Ascending aorta (tissue), 2 donors: ENCODE measurements around the gene MSRB3. TPM values are rescaled to one million over a fixed set of nuclear protein-coding genes. Genes with fewer than 3 reads are reported as not detected.

ENCODE experiments used
- DNase-seq, 2 donors: peaks; one replicate each; pipeline ENCODE4 v3.0.0-alpha.2; 2019; ENCODE audit warnings: low spot score in 2 of 2
- H3K27ac ChIP-seq, 2 donors: fragments of 200-600 bp; sonication (generic); one replicate each; pipeline ENCODE4 v1.5.1; 2016 to 2017; ENCODE audit warnings: mild to moderate bottlenecking in 1 of 2
- H3K27me3 ChIP-seq: fragments of 200-600 bp; sonication (generic); one replicate; pipeline ENCODE4 v1.5.1; 2017
- H3K36me3 ChIP-seq, 2 donors: fragments of 200-600 bp; sonication (generic); one replicate each; pipeline ENCODE4 v1.5.1; 2016
- H3K4me1 ChIP-seq, 2 donors: fragments of 200-600 bp; sonication (generic); one replicate each; pipeline ENCODE4 v1.5.1; 2016 to 2017; ENCODE audit warnings: mild to moderate bottlenecking in 1 of 2
- H3K4me3 ChIP-seq, 2 donors: fragments of 200-600 bp; sonication (generic); one replicate each; pipeline ENCODE4 v1.5.1; 2016 to 2017; ENCODE audit warnings: mild to moderate bottlenecking in 1 of 2
- H3K9me3 ChIP-seq, 2 donors: fragments of 200-600 bp; sonication (generic); one replicate each; pipeline ENCODE4 v1.5.1; 2016
- intact Hi-C: fragments of 100-400 bp; cut with DNase I; formaldehyde crosslinking; loops from one replicate; pipeline ENCODE4 v1.15.1; 2023
- total RNA-seq: library from RNA; depleted of rRNA; stranded (reverse); fragments of >200 nt; gene quantifications from one replicate; pipeline ENCODE4 v1.1.0, GENCODE V29; 2016
- TF ChIP-seq, protein P1 (sequence below), 3 experiments: fragments of 200-600 bp in 2 of 3; fragments of 450-650 bp in 1 of 3; sonication (generic) in 2 of 3; IDR thresholded peaks; one replicate each; pipeline ENCODE4 v1.5.1; 2016 to 2019; ENCODE audit warnings: antibody characterized with exemption in 3 of 3, mild to moderate bottlenecking in 1 of 3, moderate library complexity in 1 of 3

The MSRB3 gene
- total RNA-seq, 1 donor from 2014 or later: 79.4 TPM

DNA sequence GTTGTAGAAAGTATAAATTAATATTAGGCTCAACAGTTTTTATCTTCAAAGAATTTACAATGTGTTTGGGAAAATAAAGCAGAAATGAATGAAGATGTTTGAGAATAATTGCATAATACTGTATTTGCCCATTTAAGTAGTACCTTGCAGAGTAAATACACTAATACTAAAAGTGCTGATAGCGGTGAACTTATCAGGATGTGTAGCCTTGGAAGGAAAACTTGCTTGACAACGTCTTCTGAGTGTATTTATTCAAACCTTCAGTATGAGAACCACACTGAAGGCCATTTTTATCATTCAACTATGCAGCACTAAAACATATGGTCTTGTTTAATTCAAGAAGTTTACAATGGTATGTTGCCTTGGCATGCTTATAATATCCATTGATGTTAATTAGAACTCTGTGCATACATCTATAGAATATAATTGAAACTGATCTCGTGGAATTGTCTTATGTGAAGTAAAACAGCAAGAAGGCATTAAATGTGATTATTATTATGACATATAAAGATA is 41.3 kb downstream of the MSRB3 start:
- Histone ChIP-seq H3K4me1 (no peaks in the 10 kb centered on the region), H3K27ac (no peak overlapping the region), H3K36me3 (no peaks in the 10 kb centered on the region), H3K9me3 (no peaks in the 10 kb centered on the region), H3K4me3 (no peak overlapping the region), H3K27me3 (no peaks in the 10 kb centered on the region)
- intact Hi-C loops: no loop called here
- no peak for DNase-seq
- TF ChIP-seq, protein P1, sequence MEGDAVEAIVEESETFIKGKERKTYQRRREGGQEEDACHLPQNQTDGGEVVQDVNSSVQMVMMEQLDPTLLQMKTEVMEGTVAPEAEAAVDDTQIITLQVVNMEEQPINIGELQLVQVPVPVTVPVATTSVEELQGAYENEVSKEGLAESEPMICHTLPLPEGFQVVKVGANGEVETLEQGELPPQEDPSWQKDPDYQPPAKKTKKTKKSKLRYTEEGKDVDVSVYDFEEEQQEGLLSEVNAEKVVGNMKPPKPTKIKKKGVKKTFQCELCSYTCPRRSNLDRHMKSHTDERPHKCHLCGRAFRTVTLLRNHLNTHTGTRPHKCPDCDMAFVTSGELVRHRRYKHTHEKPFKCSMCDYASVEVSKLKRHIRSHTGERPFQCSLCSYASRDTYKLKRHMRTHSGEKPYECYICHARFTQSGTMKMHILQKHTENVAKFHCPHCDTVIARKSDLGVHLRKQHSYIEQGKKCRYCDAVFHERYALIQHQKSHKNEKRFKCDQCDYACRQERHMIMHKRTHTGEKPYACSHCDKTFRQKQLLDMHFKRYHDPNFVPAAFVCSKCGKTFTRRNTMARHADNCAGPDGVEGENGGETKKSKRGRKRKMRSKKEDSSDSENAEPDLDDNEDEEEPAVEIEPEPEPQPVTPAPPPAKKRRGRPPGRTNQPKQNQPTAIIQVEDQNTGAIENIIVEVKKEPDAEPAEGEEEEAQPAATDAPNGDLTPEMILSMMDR (IDR thresholded peaks at IDR 0.05): no peak

DNA sequence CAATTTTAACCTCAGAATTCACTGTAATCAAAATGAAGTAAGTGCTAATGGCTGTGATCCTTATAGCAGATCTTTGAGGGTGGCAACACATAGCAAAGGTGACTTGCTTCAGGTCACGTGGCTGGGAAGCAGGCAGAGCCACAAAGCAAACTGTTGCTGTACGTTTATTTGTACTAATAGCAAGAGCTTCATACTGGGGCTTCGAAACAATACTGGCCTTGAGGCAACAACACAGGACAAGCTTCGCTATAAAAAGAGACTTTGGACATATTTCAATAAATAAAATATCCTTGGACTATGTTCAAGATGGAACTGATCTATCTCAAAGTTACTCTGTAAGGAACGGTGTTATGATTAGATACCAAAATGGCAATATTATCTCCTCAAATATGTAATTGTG is 44.6 kb downstream of the MSRB3 start:
- H3K27me3 ChIP-seq: no peaks in the 10 kb centered on the region
- peaks cover 8 to 11% of the 10 kb centered on the region in 2 donors for H3K4me1 ChIP-seq
- H3K27ac ChIP-seq: no peak overlapping the region
- H3K4me3 ChIP-seq: no peak overlapping the region
- TF ChIP-seq, protein P1 (IDR thresholded peaks at IDR 0.05): no peak
- DNase-seq: no peak
- H3K36me3 ChIP-seq: no peaks in the 10 kb centered on the region
- intact Hi-C loops: no loop called here
- H3K9me3 ChIP-seq: no peaks in the 10 kb centered on the region

DNA sequence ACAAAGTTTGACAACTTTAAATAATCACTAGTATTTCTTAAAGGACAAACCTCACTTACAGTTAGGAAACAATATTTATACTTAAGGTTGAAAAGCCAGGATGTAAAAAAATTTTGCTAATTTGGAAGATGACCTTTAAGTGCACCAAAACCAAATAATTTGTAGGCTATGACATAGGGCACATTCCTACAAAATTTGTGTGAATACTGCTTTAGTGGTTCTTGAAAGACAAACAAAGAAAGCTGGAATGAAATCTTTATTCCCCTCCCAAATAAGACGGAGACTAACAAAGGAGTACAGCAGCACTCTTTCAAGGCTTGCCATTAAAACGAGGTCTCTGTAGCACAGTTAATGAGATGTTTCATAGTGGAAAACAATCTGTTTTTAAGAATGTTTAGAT is 45.6 kb downstream of the MSRB3 start:
- Histone ChIP-seq H3K27ac (no peak overlapping the region), H3K4me3 (no peak overlapping the region), H3K36me3 (no peaks in the 10 kb centered on the region), H3K4me1 (peaks cover 8 to 17% of the 10 kb centered on the region in 2 donors), H3K9me3 (no peaks in the 10 kb centered on the region), H3K27me3 (no peaks in the 10 kb centered on the region)
- no peak for DNase-seq
- TF ChIP-seq, protein P1 (IDR thresholded peaks at IDR 0.05): no peak
- intact Hi-C loops: no loop called here

DNA sequence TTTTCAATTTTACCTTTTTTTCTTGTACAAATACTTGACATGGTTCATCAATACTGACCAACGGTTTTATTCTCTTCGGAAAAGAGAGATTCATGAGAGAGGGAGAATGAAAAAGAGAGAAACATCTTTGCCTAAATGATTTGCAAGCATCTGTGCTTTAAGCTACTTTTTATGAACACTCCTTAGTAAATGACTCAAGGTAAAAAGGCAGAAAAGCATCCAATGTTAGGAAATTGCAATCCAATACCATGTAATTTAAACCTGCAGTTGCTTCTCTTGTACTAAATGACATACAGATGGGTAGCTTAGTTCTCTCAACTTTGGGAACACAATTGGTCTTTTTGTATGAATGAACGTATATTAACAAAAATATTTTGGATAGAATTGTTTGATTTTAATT is 46.1 kb downstream of the MSRB3 start:
- Histone ChIP-seq H3K27me3 (no peaks in the 10 kb centered on the region), H3K9me3 (no peaks in the 10 kb centered on the region), H3K27ac (no peak overlapping the region), H3K36me3 (no peaks in the 10 kb centered on the region), H3K4me1 (peaks cover 8 to 17% of the 10 kb centered on the region in 2 donors), H3K4me3 (no peak overlapping the region)
- intact Hi-C loops: no loop called here
- TF ChIP-seq, protein P1 (IDR thresholded peaks at IDR 0.05): no peak
- no peak for DNase-seq

DNA sequence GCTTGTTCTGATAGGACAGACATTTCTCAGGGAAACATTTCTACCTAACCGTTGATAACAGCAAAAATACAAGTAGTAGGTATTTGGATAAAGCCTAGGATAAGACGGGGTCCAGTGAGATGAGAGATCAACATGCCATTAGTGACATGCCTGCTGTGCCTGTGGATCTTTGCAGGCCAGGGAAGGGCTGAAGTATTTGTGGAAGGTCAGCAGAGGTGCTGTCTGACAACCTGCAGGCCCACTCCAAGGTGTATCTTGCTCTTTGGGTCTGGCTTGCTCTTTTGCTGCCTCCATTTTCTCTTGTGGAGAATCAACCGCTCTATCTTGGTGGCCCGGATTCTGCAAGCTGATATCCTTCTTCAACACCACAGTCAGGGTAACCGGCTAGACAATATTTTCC is 46.7 kb downstream of the MSRB3 start:
- Histone ChIP-seq H3K4me3 (no peak overlapping the region), H3K27me3 (no peaks in the 10 kb centered on the region), H3K9me3 (no peaks in the 10 kb centered on the region), H3K27ac (no peak overlapping the region), H3K4me1 (peaks cover 8 to 17% of the 10 kb centered on the region in 2 donors), H3K36me3 (peaks cover 0 to 3% of the 10 kb centered on the region in 2 donors)
- DNase-seq: no peak
- intact Hi-C loops: no loop called here
- TF ChIP-seq, protein P1 (IDR thresholded peaks at IDR 0.05): no peak

DNA sequence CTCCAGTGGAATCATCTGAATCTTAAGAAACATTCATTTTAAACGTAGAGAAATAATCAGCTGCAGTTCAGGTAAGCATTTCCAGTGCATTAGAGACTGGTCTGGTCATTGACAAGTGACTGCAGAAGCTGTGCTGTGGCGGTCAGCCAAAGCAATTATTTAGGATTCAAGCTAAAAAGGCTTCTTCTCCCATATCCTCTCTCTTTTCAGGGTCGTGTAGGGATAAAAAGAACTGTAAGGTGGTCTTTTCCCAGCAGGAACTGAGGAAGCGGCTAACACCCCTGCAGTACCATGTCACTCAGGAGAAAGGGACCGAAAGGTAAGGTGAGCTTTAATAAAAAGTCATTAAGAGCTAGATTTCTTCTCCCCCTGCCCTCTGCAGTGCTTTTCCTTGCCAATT is 48.1 kb downstream of the MSRB3 start:
- H3K4me3 ChIP-seq: no peak overlapping the region
- peaks cover 3 to 14% of the 10 kb centered on the region in 2 donors for H3K36me3 ChIP-seq
- no peaks in the 10 kb centered on the region for H3K9me3 ChIP-seq
- intact Hi-C loops: no loop called here
- no peaks in the 10 kb centered on the region for H3K27me3 ChIP-seq
- peaks cover 8 to 17% of the 10 kb centered on the region in 2 donors for H3K4me1 ChIP-seq
- no peak for DNase-seq
- H3K27ac ChIP-seq: peak overlapping the region in 1 of 2 donors; percentile 21
- TF ChIP-seq, protein P1 (IDR thresholded peaks at IDR 0.05): no peak
